ENCODE results near the gene SLC25A42. TPM values are rescaled to one million over a fixed set of nuclear protein-coding genes. Genes with fewer than 3 reads are reported as not detected.
A peak's percentile ranks its signal among the peaks of the same experiment; 100 is the strongest.

SLC25A42 gene
- total and polyA plus RNA-seq, 2 of the 13 experiments (the other 11 are each of a cell fraction or from before 2014, with no cell fraction given) = 12.8 to 18.3 TPM

DNA sequence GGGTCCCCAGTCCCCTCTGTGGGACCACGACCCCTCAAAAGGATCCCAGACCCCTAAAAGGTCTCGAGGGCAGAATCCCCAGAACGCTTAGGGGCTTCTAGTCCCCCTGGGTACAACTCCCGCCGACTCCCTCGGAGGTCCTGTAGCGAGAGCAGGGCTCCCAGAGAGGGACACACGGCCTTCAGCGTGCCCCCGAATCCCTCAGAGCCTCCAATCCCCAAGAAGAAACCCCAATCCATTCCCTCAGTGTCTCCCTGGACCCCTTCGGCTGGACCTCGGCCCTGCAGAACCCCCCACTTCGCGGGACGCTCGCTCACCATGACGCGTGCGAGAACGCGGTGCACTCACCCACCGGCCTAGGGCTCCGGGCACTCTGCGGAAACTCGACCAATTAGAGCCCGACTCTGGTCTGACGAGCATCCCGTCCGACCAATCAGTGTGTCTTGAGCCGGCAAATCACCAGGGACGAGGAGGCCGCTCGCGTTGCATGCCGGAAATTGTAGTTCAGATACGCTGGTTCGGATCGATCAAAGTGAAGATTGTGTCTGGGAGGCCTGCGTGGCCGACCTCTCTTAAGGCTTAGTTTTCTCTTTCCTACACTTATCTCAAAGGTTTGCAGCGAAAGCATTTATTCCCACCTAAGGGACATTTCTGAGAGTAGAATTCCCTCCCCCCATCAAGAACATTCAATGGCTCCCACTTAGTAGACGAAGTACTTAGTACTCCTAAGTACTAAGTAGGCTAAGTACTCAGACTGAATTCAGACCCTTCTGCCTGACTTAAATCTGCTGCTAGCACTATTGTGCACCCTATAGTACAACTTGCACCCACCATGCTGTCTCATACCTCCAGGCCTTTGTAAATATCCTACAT, 74.6 kb downstream of the SLC25A42 start, which contains the start of gene TMEM161A (continued):
- TF ChIP-seq ZNF138 (CRISPR knock-in tag; IDR thresholded peaks at IDR 0.05; ENCODE audit: low read depth) (no peak), ZNF572 (CRISPR knock-in tag; IDR thresholded peaks at IDR 0.05) (no peak), ZNF251 (CRISPR knock-in tag; IDR thresholded peaks at IDR 0.05) (no peak), FOXK1 (CRISPR knock-in tag; IDR thresholded peaks at IDR 0.05; ENCODE audit: borderline replicate concordance, low read depth) (no peak), EED (CRISPR knock-in tag; IDR thresholded peaks at IDR 0.05) (no peak), ZNF326 (CRISPR knock-in tag; IDR thresholded peaks at IDR 0.05; ENCODE audit: borderline replicate concordance) (no peak), SIN3A (IDR thresholded peaks at IDR 0.05; ENCODE audit: borderline replicate concordance, low read depth, low read length) (peak; percentile 77; the same call in 1 of the 2 replicates), ZNF10 (CRISPR knock-in tag; IDR thresholded peaks at IDR 0.05; ENCODE audit: borderline replicate concordance, low read depth) (no peak), SRSF9 (IDR thresholded peaks at IDR 0.05; ENCODE audit: borderline replicate concordance, insufficient read depth, low read depth, low read length, poor library complexity, severe bottlenecking) (no peak), HDAC2 (CRISPR knock-in tag; IDR thresholded peaks at IDR 0.05) (peak; percentile 53; the same call in 1 of the 2 replicates), HCFC1 (IDR thresholded peaks at IDR 0.05; ENCODE audit: low read depth, low read length) (peak; percentile 90), MYC (CRISPR knock-in tag; IDR thresholded peaks at IDR 0.05; ENCODE audit: borderline replicate concordance) (peak; percentile 85), KDM4B (CRISPR knock-in tag; IDR thresholded peaks at IDR 0.05) (no peak), HOXA7 (CRISPR knock-in tag; IDR thresholded peaks at IDR 0.05) (no peak), ZNF569 (CRISPR knock-in tag; IDR thresholded peaks at IDR 0.05; ENCODE audit: borderline replicate concordance) (no peak)
- TF ChIP-seq, protein P1, sequence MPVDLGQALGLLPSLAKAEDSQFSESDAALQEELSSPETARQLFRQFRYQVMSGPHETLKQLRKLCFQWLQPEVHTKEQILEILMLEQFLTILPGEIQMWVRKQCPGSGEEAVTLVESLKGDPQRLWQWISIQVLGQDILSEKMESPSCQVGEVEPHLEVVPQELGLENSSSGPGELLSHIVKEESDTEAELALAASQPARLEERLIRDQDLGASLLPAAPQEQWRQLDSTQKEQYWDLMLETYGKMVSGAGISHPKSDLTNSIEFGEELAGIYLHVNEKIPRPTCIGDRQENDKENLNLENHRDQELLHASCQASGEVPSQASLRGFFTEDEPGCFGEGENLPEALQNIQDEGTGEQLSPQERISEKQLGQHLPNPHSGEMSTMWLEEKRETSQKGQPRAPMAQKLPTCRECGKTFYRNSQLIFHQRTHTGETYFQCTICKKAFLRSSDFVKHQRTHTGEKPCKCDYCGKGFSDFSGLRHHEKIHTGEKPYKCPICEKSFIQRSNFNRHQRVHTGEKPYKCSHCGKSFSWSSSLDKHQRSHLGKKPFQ (CRISPR knock-in tag; IDR thresholded peaks at IDR 0.05; ENCODE audit: insufficient replicate concordance) = no peak
- TF ChIP-seq, protein P2, sequence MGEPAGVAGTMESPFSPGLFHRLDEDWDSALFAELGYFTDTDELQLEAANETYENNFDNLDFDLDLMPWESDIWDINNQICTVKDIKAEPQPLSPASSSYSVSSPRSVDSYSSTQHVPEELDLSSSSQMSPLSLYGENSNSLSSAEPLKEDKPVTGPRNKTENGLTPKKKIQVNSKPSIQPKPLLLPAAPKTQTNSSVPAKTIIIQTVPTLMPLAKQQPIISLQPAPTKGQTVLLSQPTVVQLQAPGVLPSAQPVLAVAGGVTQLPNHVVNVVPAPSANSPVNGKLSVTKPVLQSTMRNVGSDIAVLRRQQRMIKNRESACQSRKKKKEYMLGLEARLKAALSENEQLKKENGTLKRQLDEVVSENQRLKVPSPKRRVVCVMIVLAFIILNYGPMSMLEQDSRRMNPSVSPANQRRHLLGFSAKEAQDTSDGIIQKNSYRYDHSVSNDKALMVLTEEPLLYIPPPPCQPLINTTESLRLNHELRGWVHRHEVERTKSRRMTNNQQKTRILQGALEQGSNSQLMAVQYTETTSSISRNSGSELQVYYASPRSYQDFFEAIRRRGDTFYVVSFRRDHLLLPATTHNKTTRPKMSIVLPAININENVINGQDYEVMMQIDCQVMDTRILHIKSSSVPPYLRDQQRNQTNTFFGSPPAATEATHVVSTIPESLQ (CRISPR knock-in tag; conservative IDR thresholded peaks at IDR 0.05) = no peak
- TF ChIP-seq, protein P3, sequence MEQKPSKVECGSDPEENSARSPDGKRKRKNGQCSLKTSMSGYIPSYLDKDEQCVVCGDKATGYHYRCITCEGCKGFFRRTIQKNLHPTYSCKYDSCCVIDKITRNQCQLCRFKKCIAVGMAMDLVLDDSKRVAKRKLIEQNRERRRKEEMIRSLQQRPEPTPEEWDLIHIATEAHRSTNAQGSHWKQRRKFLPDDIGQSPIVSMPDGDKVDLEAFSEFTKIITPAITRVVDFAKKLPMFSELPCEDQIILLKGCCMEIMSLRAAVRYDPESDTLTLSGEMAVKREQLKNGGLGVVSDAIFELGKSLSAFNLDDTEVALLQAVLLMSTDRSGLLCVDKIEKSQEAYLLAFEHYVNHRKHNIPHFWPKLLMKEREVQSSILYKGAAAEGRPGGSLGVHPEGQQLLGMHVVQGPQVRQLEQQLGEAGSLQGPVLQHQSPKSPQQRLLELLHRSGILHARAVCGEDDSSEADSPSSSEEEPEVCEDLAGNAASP (CRISPR knock-in tag; IDR thresholded peaks at IDR 0.05; ENCODE audit: borderline replicate concordance) = no peak
- TF ChIP-seq, protein P4, sequence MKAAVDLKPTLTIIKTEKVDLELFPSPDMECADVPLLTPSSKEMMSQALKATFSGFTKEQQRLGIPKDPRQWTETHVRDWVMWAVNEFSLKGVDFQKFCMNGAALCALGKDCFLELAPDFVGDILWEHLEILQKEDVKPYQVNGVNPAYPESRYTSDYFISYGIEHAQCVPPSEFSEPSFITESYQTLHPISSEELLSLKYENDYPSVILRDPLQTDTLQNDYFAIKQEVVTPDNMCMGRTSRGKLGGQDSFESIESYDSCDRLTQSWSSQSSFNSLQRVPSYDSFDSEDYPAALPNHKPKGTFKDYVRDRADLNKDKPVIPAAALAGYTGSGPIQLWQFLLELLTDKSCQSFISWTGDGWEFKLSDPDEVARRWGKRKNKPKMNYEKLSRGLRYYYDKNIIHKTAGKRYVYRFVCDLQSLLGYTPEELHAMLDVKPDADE (CRISPR knock-in tag; IDR thresholded peaks at IDR 0.05) = no peak
- TF ChIP-seq, protein P5, sequence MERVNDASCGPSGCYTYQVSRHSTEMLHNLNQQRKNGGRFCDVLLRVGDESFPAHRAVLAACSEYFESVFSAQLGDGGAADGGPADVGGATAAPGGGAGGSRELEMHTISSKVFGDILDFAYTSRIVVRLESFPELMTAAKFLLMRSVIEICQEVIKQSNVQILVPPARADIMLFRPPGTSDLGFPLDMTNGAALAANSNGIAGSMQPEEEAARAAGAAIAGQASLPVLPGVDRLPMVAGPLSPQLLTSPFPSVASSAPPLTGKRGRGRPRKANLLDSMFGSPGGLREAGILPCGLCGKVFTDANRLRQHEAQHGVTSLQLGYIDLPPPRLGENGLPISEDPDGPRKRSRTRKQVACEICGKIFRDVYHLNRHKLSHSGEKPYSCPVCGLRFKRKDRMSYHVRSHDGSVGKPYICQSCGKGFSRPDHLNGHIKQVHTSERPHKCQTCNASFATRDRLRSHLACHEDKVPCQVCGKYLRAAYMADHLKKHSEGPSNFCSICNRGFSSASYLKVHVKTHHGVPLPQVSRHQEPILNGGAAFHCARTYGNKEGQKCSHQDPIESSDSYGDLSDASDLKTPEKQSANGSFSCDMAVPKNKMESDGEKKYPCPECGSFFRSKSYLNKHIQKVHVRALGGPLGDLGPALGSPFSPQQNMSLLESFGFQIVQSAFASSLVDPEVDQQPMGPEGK (CRISPR knock-in tag; IDR thresholded peaks at IDR 0.05) = peak; percentile 51; the same call in 1 of the 2 replicates

All from HepG2 (cell line).